ENCODE data around the gene CSN2. TPM values are rescaled to one million over a fixed set of nuclear protein-coding genes. Genes with fewer than 3 reads are reported as not detected.

The CSN2 gene
- total and polyA plus RNA-seq, 10 of the 15 experiments (the other 5 are each of a cell fraction or from before 2014, with no cell fraction given): not detected

- no peak for TF ChIP-seq ZNF687 (IDR thresholded peaks at IDR 0.05)
- TF ChIP-seq IKZF2 (IDR thresholded peaks at IDR 0.05): peak; percentile 48 to 49; a peak in 2 of 4 replicates
- TF ChIP-seq ZBED1 (IDR thresholded peaks at IDR 0.05; ENCODE audit: borderline replicate concordance): peak; percentile 28; the same call in 1 of the 2 replicates
- TF ChIP-seq RFX5 (IDR thresholded peaks at IDR 0.05; ENCODE audit: low read depth, low read length): no peak
- TF ChIP-seq NBN (IDR thresholded peaks at IDR 0.05): no peak
- no peak for TF ChIP-seq ZNF622 (IDR thresholded peaks at IDR 0.05)
- TF ChIP-seq PAX8 (IDR thresholded peaks at IDR 0.05): no peak
- TF ChIP-seq EP300 (IDR thresholded peaks at IDR 0.05; ENCODE audit: borderline replicate concordance in 1 of 2, control insufficient read depth in 1 of 2, low read depth in 2 of 2, low read length in 2 of 2): peak in 1 of 2 experiments; percentile 58; a peak in 1 of 4 replicates
- no peak for TF ChIP-seq CEBPB (IDR thresholded peaks at IDR 0.05; ENCODE audit: borderline replicate concordance in 1 of 2, low read depth in 2 of 2, low read length in 2 of 2)
- TF ChIP-seq WRNIP1 (IDR thresholded peaks at IDR 0.05; ENCODE audit: borderline replicate concordance, low read depth, low read length): no peak
- no peak for TF ChIP-seq ATF3 (IDR thresholded peaks at IDR 0.05; ENCODE audit: borderline replicate concordance, extremely low read depth, low read depth, low read length)
- no peak for TF ChIP-seq SUZ12 (IDR thresholded peaks at IDR 0.05; ENCODE audit: unreplicated experiment)
- TF ChIP-seq NKRF (conservative IDR thresholded peaks at IDR 0.05): no peak
- TF ChIP-seq CREM (IDR thresholded peaks at IDR 0.05; ENCODE audit: low read depth): peak; percentile 44; the same call in 1 of the 2 replicates
- no peak for TF ChIP-seq NFYA (IDR thresholded peaks at IDR 0.05; ENCODE audit: borderline replicate concordance, low read depth, low read length)
- peak; percentile 33; the same call in 1 of the 2 replicates for TF ChIP-seq FOXM1 (IDR thresholded peaks at IDR 0.05; ENCODE audit: low read depth, low read length)
- no peak for TF ChIP-seq CHD2 (IDR thresholded peaks at IDR 0.05; ENCODE audit: borderline replicate concordance, low read depth, low read length)
- TF ChIP-seq YBX1 (IDR thresholded peaks at IDR 0.05): no peak
- no peak for TF ChIP-seq NFXL1 (IDR thresholded peaks at IDR 0.05; ENCODE audit: borderline replicate concordance)
These were observed 55.3 kb downstream of the CSN2 start (continued) for GRCh38 chr4:69910016-69910782.

All from GM12878 (cell line).